Measurements from ENCODE around the gene KCNK4. TPM values are rescaled to one million over a fixed set of nuclear protein-coding genes. Genes with fewer than 3 reads are reported as not detected.

Gene KCNK4
- total RNA-seq, 1 experiment from 2014 or later: 0.26 TPM

DNA sequence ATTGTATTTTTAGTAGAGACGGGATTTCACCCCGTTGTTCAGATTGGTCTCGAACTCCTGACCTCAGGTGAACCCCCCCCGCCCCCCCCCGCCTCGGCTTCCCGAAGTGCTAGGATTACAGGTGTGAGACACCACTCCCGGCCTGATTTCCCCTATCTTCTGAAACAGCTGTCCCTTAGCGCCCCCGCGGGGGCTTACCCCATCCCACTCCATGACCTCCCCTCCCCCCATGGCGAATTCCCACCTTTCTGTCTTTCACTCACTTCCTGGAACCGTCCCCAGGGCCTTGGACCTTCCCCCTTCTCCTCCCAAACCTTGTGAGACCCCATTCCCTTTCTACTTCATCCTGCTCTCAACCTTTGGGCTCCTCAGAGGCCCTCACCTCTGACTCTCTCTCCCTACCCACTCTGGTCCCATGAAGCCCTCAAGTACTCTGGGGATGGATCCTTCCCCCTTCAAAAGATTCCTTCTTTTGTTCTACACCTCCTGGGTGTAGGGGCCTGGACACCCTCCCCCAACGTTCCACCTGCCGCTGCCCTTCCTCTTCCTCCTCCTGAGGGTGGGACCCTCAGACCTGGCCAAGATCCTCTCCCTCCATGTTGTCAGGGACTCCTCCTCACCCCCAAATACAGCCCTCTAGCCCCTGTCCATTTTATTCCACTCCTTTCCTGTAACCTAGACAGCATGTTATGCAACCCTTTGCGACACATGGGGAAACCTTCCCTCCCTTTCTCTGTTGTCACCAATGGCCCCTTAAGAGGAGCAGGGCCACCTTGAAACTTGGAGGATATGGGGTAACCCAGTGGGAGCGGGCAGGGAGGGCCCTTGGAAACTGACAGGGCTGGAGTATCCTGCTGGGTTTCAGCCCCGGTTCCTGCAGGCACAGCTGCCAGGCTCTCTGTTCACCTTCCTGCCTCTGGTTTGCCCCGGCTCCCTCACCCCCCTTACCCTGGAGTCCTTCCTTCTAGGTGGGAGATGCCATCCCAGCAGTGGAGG is 28.0 kb downstream of the KCNK4 start:
- TSS peak; percentile 44 for BruUV-seq (replicated peaks)
- POLR2A ChIA-PET (ENCODE audit: low non-redundant PET): no interaction called here
- H3K9me3 ChIP-seq (ENCODE audit: low read depth, low read length, poor library complexity, severe bottlenecking): no peaks in the 10 kb centered on the region
- TF ChIP-seq, protein P1, sequence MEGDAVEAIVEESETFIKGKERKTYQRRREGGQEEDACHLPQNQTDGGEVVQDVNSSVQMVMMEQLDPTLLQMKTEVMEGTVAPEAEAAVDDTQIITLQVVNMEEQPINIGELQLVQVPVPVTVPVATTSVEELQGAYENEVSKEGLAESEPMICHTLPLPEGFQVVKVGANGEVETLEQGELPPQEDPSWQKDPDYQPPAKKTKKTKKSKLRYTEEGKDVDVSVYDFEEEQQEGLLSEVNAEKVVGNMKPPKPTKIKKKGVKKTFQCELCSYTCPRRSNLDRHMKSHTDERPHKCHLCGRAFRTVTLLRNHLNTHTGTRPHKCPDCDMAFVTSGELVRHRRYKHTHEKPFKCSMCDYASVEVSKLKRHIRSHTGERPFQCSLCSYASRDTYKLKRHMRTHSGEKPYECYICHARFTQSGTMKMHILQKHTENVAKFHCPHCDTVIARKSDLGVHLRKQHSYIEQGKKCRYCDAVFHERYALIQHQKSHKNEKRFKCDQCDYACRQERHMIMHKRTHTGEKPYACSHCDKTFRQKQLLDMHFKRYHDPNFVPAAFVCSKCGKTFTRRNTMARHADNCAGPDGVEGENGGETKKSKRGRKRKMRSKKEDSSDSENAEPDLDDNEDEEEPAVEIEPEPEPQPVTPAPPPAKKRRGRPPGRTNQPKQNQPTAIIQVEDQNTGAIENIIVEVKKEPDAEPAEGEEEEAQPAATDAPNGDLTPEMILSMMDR (conservative IDR thresholded peaks at IDR 0.05; ENCODE audit: low read depth, low read length): no peak
- no peak for TF ChIP-seq EZH2 (IDR thresholded peaks at IDR 0.05; ENCODE audit: borderline replicate concordance, low read depth, low read length, poor library complexity, severe bottlenecking)
- peak overlapping the region; percentile 85 for H3K4me3 ChIP-seq (ENCODE audit: low read depth, low read length, poor library complexity, severe bottlenecking)
- H3K27ac ChIP-seq (ENCODE audit: low read depth, low read length, poor library complexity, severe bottlenecking): peak overlapping the region; percentile 94
- H3K27me3 ChIP-seq (replicated peaks; ENCODE audit: insufficient read depth, low read depth, low read length, poor library complexity): no peaks in the 10 kb centered on the region
- no peak for DNase-seq (ENCODE audit: low spot score)
- peaks cover 15% of the 10 kb centered on the region for H3K4me1 ChIP-seq (ENCODE audit: insufficient read depth, low read length, poor library complexity, severe bottlenecking)
- CTCF ChIA-PET: interaction anchor here (0.6 to 2.5 kb wide), 3 partner anchors 23 to 1488 kb away, joined by 3 to 29 read pairs (median 10); no protein-coding TSS in a partner anchor
- H3K36me3 ChIP-seq (ENCODE audit: insufficient read depth, low read length, poor library complexity, severe bottlenecking): peaks cover 24% of the 10 kb centered on the region
- intact Hi-C loops (cut with micrococcal nuclease; ENCODE audit: unreplicated experiment): no loop called here

DNA sequence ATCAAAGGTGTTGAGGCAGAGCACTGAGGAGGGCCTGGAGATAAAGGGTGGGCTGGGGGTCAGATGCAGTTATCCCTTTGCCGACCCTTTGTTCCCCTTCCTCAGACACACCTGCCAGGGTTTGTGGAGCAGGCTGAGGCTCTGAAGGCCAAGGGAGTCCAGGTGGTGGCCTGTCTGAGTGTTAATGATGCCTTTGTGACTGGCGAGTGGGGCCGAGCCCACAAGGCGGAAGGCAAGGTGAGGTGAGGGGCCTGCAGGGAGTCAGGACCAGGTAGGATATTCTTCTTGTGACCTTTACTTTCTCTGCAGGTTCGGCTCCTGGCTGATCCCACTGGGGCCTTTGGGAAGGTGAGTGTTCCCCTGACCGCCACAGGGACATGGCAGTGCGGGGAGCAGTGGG is 29.5 kb downstream of the KCNK4 start:
- Histone ChIP-seq H3K27me3 (replicated peaks; ENCODE audit: insufficient read depth, low read depth, low read length, poor library complexity) (no peaks in the 10 kb centered on the region), H3K9me3 (ENCODE audit: low read depth, low read length, poor library complexity, severe bottlenecking) (no peaks in the 10 kb centered on the region), H3K27ac (ENCODE audit: low read depth, low read length, poor library complexity, severe bottlenecking) (no peak overlapping the region), H3K4me3 (ENCODE audit: low read depth, low read length, poor library complexity, severe bottlenecking) (no peak overlapping the region), H3K4me1 (ENCODE audit: insufficient read depth, low read length, poor library complexity, severe bottlenecking) (peaks cover 15% of the 10 kb centered on the region), H3K36me3 (ENCODE audit: insufficient read depth, low read length, poor library complexity, severe bottlenecking) (peaks cover 14% of the 10 kb centered on the region)
- CTCF ChIA-PET: no interaction called here
- POLR2A ChIA-PET (ENCODE audit: low non-redundant PET): no interaction called here
- DNase-seq (ENCODE audit: low spot score): no peak
- no TSS peak for BruUV-seq (replicated peaks)
- intact Hi-C loops (cut with micrococcal nuclease; ENCODE audit: unreplicated experiment): no loop called here
- TF ChIP-seq, protein P1 (conservative IDR thresholded peaks at IDR 0.05; ENCODE audit: low read depth, low read length): no peak
- no peak for TF ChIP-seq EZH2 (IDR thresholded peaks at IDR 0.05; ENCODE audit: borderline replicate concordance, low read depth, low read length, poor library complexity, severe bottlenecking)

GRCh38 chr11:64321026-64321425 is 29.9 kb downstream of the KCNK4 start:
- Histone ChIP-seq H3K4me1 (ENCODE audit: insufficient read depth, low read length, poor library complexity, severe bottlenecking) (peaks cover 15% of the 10 kb centered on the region), H3K36me3 (ENCODE audit: insufficient read depth, low read length, poor library complexity, severe bottlenecking) (peaks cover 11% of the 10 kb centered on the region), H3K9me3 (ENCODE audit: low read depth, low read length, poor library complexity, severe bottlenecking) (no peaks in the 10 kb centered on the region), H3K4me3 (ENCODE audit: low read depth, low read length, poor library complexity, severe bottlenecking) (no peak overlapping the region), H3K27me3 (replicated peaks; ENCODE audit: insufficient read depth, low read depth, low read length, poor library complexity) (no peaks in the 10 kb centered on the region), H3K27ac (ENCODE audit: low read depth, low read length, poor library complexity, severe bottlenecking) (no peak overlapping the region)
- no TSS peak for BruUV-seq (replicated peaks)
- ChIA-PET POLR2A (ENCODE audit: low non-redundant PET) (no interaction called here), CTCF (no interaction called here)
- DNase-seq (ENCODE audit: low spot score): no peak
- no peak for TF ChIP-seq EZH2 (IDR thresholded peaks at IDR 0.05; ENCODE audit: borderline replicate concordance, low read depth, low read length, poor library complexity, severe bottlenecking)
- TF ChIP-seq, protein P1 (conservative IDR thresholded peaks at IDR 0.05; ENCODE audit: low read depth, low read length): no peak
- intact Hi-C loops (cut with micrococcal nuclease; ENCODE audit: unreplicated experiment): no loop called here

Measured in A673 (cell line).